GM21825 (cell line): ENCODE data around the gene SPINK5.
"Not testable (repeated sequence)": the region's sequence is repeated elsewhere in the genome, so short reads cannot be mapped to it uniquely, and the experiment has no call there.

Experiments
- ATAC-seq: cut with Tn5 transposase; IDR thresholded peaks from one replicate; pipeline ENCODE4 v1.9.1; 2021; ENCODE audit warnings: mild to moderate bottlenecking, moderate library complexity; ENCODE audit not compliant: unreplicated experiment

The SPINK5 gene, protein sequence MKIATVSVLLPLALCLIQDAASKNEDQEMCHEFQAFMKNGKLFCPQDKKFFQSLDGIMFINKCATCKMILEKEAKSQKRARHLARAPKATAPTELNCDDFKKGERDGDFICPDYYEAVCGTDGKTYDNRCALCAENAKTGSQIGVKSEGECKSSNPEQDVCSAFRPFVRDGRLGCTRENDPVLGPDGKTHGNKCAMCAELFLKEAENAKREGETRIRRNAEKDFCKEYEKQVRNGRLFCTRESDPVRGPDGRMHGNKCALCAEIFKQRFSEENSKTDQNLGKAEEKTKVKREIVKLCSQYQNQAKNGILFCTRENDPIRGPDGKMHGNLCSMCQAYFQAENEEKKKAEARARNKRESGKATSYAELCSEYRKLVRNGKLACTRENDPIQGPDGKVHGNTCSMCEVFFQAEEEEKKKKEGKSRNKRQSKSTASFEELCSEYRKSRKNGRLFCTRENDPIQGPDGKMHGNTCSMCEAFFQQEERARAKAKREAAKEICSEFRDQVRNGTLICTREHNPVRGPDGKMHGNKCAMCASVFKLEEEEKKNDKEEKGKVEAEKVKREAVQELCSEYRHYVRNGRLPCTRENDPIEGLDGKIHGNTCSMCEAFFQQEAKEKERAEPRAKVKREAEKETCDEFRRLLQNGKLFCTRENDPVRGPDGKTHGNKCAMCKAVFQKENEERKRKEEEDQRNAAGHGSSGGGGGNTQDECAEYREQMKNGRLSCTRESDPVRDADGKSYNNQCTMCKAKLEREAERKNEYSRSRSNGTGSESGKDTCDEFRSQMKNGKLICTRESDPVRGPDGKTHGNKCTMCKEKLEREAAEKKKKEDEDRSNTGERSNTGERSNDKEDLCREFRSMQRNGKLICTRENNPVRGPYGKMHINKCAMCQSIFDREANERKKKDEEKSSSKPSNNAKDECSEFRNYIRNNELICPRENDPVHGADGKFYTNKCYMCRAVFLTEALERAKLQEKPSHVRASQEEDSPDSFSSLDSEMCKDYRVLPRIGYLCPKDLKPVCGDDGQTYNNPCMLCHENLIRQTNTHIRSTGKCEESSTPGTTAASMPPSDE

DNA sequence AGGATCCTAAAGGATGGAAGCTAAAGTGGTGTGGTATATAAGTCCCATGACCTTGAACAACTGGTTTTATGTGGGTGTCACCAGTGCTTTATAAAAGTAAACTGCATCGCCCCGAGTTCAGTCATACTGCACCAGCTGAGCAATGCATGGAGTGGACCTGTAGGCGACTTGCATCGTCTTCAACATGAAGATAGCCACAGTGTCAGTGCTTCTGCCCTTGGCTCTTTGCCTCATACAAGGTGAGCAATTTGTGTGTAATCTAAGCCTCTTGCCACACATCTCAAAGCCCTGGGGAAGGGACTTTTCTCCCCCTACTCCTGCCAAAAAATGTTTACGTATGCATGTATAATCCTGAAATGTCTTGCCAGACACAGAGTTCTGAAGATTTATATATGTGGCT lies at the start of gene SPINK5:
Gene SPINK5 (plus strand): TSS at position 120 of the 400 bp plus-strand sequence. CDS start 65 bp downstream, at position 185.
- ATAC-seq = no peak

DNA sequence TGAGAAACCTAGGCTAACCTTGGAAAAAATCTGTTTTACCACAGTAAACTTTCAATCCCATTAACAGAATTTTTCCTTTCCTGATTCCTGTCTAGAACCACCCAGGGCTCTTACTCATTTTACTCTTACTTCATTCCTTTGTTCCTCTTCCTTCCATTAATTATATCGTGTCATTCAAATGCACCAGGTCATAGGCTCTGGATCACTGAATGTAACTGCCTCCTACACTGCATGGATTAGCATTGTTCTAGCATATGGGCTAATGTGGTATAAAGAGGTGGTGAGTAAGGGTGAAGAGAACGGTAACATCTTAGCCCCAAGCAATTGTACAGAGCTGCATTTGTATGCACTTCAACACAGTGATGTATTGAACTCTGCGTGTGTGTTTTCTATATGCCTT lies 49.5 kb upstream of the SPINK5 start:
- ATAC-seq = no peak

DNA sequence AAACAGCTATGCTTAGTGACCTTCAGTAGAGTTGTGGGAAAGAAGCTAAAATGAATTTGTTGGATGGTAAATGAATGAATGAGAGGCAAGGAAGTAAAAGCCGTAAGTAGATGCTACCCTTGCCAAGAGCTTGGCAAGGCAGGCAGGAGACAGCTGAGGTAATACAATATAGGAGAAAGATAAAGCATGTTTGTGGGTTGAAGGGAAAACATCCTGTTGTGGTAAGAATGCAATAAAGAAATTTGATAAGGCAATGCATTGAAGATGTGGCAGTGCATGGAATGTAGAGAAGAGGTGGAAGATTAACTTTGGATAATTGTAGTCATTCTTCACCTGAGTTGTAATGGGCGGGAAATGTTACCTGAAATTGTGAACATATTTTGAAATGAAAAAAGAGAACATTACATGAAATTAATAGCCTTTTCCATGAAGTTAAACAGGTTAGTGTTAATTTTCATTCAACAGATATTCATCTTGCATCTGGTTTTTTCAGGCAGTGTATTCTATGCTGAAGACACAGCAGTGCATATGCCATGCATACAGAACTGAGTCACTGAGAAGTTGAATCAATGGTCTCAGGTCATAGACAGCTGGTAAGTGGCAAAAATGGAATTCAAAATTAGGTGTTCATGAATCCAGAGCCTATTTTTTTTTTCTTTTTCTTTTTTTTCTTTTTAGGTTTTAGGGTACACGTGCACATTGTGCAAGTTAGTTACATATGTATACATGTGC lies 43.4 kb upstream of the SPINK5 start:
- ATAC-seq = no peak

DNA sequence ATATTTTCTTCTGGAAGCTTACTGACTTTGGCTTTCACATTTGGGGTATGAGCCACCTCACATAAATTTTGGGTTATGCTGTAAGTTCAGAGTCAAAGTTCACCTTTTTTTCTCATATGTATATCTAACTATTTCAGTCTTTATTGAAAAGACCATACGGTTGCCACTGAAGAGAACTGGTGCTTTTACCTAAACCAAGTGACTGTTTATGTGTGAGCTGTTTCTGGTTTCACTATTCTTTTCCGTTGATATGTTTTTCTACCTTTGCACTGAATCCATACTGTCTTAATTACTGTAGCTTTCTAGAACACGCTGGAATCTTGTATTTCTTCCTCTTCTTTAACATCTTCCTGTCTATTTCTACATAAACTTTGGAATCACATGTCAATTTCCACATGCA lies 36.3 kb upstream of the SPINK5 start:
- no peak for ATAC-seq

DNA sequence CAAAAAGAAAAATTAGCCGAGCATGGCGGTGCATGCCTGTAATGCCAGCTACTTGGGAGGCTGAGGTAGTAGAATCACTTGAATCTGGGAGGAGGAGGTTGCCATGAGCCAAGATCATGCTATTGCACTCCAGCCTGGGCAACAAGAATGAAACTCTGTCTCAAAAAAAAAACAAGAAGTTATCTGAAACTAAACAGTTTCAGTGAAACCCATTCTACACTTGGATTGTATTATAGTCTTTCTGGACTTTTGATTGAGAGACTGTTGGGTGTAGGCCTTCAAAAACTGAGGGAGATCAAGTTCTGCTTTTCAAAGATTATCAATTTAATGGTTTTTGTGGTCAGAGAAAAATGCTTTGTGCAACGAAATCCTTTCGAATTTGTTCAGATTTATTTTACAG lies 34.6 kb upstream of the SPINK5 start:
- no peak for ATAC-seq

DNA sequence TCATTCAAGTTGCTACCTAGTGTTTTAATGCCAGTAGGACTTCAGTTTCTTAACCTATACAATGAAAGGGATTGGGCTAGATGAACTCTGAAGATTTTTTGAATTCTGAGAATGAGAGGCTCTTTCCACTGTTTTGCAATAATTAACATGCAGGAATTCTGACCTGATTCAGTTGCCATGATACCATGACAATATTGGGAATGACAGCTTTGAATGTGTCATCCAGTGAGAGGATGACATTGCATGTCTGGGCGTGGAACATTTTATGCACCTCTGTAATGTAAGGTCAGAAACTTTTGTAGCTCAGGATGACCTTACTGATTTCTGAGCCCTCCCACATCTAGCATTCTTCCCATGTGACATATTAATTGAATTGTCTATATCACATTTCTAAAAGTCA lies 30.6 kb upstream of the SPINK5 start:
- ATAC-seq = no peak

DNA sequence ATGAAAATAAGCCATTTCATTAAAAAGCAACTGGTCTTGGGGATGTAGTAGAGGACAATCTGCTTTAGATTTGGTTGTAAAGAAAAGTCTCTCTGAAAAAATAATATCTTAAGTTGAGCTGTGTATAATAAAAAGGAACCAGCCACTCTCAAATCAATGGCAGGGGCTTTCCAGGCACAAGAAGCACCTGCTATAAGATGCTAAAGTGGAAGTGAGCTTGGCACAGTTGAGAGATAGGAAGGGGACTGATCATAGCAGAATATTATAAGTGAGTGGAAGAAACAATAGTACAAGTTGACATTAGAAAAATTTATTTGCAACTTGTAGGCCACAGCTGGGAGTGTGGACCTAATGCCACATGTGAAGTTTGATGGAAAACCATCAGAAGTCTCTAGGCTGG lies 28.1 kb upstream of the SPINK5 start:
- no peak for ATAC-seq

DNA sequence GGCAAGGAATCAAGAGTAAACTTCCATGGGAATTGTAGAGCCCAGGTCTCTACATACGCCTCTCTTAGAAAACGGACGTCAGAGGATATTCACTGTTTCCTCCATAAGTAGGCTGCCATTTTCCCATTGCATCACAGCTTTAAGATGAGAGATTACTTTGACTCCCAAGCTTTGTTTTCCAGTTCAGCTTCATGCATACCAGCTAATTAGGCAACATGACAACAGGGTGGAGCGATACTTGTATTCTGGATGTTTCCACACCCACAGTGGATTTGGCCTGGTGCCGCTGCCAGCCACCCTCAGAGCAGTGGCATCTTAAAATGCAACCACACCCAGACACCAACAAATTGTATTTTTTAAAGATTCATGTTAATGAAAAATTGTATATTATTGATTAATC lies 20.9 kb upstream of the SPINK5 start:
- no peak for ATAC-seq

DNA sequence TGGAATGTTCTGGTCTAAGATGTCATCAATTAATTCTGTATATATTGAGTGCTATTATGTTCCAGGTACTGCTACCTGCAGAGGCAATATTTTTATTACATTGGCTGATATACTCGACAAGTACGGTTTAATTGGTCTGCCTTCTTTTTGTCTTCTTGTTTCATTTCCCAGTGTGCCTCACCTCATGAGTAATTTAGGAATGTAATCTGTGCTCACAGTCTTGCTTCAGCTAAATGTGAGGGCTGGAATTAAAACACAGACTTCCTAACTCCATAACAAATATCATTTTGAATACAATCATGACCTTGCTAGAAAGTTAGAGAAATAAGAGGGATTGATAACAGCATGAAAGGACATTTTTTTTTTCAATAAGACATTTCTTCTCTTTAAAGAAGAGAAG lies 20.1 kb upstream of the SPINK5 start:
- ATAC-seq = no peak

DNA sequence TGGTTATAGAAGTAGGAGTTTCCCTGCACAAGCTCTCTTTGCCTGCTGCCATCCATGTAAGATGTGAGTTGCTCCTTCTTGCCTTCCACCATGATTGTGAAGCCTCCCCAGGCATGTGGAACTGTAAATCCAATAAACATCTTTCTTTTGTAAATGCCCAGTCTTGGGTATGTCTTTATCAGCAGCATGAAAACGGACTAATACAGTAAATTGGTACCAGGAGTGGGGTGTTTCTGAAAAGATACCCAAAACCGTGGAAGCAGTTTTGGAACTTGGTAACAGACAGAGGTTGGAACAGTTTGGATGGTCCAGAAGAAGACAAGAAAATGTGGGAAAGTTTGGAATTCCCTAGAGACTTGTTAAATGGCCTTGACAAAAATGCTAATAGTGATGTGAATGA lies 8.6 kb upstream of the SPINK5 start:
- not testable (repeated sequence) for ATAC-seq

DNA sequence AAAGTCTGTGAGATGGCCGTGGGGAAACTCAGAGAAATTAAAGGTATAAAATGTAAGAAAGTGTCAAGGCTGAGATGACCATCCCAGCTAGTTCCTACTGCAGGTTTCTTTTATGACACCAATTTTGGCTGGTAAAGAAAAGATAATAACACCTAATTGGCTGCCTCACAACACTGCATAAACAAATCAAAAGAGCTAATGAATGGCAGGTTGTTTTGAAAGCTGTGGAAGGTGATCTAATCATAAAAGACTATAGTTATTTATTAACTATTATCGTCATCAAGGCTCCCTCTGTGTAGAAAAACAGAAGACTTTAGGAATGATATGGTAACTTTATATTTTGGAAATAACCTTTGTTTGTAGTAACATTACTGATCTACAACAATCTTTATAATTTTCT lies 3.5 kb upstream of the SPINK5 start:
- ATAC-seq = no peak

DNA sequence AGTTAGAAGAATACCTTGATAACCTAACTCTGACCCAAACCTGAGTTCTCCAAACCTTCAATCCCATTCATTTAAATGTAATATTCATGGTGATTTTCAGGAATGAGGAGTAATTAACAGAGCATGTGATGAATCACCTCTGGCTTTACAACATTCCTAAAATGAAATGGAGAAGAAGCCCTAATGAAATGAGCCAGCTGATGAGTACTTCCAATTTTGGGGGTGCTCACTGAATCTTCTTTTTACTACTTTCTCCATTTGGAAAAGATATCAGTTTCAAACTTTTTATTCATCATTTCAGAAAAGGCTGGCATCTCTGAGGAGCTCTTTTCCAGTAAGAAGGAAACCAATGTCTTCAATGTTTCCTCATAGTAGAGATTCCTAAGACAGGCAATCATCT lies 2.9 kb upstream of the SPINK5 start:
- no peak for ATAC-seq

DNA sequence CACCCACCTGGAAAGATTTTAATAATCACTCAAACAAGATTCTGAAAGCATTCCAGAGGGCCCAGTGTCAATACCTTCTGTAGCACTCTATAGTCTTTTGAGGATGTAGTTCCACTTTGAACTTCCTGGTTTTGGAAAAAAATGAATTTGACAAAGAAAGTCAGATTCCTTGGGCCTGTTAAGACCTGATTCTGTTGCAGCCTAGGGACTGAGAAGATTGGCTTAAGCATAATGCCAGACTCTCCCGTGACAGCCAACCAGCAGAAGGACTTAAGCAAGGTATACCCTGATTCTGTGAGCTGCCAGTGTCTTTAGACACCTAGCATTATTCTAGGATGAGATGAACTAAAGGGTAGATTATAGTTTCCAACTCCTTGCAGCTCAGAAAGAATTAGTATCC lies 6.8 kb downstream of the SPINK5 start:
- ATAC-seq = no peak

DNA sequence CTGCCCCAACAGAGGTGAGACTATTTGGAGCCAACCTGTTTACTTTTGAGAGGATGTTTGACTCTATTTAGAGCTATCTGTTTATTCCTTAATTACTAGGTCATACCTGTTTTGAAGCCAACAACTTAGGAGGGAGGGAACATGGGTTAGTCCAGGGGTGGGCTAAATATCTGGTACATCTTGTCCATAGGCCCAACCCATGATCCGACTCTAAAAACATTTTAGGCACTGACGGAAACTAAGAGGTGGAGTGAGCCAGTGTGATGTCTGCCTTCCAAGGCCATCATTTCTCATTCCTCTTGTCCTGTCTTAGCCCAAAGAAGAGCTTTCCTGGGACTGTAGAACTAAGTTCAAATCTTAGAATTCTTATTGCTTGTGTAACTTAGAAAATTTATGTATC lies 8.4 kb downstream of the SPINK5 start:
- ATAC-seq = no peak

DNA sequence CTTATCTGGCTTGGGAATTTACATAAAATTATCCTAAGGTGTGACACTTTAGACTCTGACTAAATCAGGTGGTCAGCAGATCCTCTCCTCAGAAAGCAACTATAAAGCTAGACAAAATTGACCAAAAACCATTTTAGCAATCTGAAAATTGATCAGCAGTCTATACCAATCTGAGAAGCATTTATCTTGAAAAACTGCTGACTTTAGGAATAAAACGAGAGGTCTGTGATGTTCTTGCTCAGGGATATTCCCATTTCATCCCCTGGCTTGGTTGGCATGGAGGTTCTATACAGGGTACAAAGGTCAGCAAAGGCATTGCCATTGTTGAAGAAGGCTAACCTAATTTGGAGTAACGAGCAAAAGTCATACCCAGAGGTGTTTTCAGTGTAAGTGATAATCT lies 11.7 kb downstream of the SPINK5 start:
- no peak for ATAC-seq

DNA sequence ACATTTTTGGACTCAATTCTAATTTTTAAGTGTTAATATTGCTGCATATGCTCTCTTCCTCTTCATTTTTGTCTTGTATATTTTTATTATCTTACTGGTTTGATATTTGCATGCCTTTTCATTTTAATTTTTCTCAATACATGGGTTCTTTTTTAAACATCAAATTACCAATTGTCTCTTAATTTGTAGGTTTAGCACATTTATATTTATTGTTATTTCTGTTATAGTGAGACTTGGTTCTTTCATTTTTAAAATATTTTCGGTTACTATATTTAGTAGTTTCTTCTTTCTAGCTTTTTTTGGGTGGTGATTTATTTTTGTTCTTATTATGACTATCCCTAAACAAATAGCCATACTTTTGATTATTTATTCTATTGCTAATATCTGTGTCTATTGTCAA lies 19.4 kb downstream of the SPINK5 start:
- ATAC-seq = no peak

DNA sequence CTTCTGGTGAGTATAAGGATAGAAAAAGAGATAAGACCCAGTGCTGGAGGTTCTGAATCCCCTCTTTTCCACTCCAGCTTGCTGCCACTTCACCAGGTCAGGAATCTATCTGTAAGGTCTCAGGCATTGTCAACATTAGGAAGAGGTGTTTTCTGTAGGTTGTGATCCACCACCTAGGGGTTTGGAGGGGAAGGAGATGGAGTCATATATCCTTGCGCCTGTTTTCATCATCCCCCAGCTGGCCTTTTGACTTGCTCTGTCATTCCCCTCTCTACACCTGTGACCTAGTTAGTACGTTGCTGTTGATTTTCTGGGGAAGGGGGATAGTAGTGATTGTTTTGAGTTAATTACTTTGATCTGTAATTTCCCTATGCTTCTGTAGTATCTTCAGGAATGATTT lies 20.5 kb downstream of the SPINK5 start:
- ATAC-seq = no peak

DNA sequence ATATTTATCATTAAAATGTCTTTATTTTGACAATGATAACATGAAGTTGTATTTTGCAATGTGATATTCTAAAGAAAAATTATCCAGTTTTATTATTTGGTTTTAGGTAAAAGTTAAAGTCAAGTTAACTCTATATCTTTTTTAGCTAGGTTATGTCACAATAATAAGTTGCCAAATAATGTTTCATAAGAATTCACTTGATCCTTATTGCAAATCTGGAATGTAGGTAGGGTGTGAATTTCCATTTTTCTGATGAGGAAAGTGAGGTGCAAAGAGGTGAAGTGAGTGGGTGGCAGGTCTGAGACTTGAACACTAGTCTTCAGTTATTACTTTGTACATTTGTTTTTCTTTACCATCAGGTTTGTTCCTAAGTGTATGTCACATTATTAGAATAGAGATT lies 21.5 kb downstream of the SPINK5 start:
- ATAC-seq = no peak

DNA sequence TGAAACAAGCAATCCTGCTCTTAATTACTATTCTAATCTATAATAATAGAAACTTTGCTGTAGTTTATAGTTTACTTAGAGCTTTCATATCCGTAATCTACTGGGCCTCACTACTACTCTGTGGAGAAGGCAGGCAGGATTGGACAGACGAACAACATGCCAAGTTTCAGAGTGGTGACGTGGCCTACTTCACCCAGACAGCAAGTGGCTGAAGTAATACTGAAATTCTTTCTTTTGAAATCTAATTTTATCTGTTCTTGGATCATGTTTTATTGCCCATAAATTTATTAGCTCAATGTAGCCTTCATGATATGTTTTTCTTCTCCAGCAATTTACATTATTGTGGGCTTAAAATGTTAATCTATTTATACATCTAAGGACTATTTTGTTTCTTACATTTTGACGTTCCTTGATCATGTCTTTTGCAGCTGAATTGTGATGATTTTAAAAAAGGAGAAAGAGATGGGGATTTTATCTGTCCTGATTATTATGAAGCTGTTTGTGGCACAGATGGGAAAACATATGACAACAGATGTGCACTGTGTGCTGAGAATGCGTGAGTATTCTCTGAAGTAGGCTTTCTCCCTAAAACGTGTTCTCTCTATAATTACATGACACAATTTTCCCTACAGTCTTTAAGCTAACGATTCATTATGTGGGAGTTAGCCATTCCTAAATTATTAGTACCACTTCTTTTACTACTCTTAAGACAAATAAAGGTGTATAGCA lies 22.4 kb downstream of the SPINK5 start:
- ATAC-seq = no peak

DNA sequence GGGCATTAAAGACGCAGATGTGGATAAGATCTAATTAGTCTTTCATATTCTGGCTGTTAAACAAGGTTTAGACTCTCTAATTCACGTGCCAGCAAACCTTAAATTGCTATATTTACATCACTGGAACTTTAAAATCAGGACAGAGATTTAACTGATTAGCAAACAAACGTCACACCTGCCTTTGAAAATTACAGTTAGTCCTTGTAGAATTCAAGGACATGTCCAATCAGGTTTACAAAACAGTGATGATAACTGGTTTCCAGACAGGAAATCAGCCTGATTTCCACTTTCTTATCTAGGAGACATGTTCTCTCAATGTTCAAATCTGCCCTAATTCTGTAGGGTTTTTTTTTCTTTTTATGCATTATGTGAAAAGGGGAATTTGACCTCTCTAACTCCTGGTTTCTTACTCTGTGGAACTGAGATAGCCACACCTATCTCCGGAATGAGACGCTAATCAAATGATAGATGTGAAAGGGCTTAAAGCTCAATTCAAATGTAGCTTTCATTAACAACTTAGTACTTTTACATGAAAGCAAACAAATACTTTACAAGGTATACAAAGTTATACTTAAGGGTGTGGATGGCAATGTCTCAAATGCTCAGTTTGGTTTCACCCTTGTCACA lies 26.5 kb downstream of the SPINK5 start:
- ATAC-seq = no peak
